ENCODE measurements around the gene MBNL2. TPM values are rescaled to one million over a fixed set of nuclear protein-coding genes. Genes with fewer than 3 reads are reported as not detected.
A peak's percentile ranks its signal among the peaks of the same experiment; 100 is the strongest.

Gene MBNL2, protein sequence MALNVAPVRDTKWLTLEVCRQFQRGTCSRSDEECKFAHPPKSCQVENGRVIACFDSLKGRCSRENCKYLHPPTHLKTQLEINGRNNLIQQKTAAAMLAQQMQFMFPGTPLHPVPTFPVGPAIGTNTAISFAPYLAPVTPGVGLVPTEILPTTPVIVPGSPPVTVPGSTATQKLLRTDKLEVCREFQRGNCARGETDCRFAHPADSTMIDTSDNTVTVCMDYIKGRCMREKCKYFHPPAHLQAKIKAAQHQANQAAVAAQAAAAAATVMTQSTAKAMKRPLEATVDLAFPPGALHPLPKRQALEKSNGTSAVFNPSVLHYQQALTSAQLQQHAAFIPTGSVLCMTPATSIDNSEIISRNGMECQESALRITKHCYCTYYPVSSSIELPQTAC
- total RNA-seq (2012; rRNA removed): 28.6 and 29.7 TPM in 2 replicates

DNA sequence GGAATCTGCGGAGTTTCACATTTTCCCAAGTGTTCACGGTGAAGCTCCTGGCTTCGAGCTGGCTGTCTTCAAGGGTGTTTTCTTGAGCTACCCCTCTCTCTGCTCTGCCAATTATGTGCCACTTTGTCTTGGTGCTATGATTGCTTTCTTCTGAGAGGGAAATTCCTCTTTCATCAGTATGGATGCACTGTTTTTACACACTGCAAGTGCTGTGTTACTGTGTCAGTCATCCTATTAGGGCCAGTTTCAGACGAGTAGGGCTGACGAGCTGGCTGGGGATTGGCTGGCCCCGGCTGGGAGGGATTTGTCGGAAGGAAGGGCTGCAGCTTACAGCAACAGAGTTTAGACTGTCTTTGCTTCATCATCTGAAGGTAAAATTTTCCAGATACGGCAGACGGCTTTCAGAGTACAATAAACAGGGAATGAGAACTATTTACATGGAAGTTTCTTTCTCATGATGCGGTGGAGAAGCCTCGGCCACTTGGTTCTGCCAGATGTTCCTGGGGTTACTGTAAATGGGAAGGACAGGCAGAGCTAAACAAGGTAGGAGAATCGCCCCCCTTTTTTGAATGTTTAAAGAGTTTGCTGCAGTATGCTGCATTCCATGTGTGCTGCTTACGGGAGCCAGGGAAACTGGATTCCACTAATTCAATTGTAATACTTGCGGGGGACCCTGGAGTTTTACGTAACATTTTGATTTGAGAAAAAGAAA lies at the start of gene MBNL2:
Gene MBNL2 (plus strand): TSS at position 345 of the 712 bp plus-strand sequence. CDS start 53,903 bp downstream, outside the sequence.
- no peaks in the 10 kb centered on the region for H3K27me3 ChIP-seq (ENCODE audit: control insufficient read depth, insufficient read depth, low read length)
- no peaks in the 10 kb centered on the region for H3K36me3 ChIP-seq (ENCODE audit: insufficient read depth, low read length)
- peak within 1 kb of the TSS; percentile 76 for H3K4me3 ChIP-seq (ENCODE audit: low read length)
- H3K4me2 ChIP-seq (ENCODE audit: low read length): peak within 1 kb of the TSS; percentile 92
- peak within 1 kb of the TSS; percentile 88 for H3K9ac ChIP-seq (ENCODE audit: low read depth, low read length)
- H3K4me1 ChIP-seq (ENCODE audit: control insufficient read depth, insufficient read depth, low read length): peaks cover 30% of the 10 kb centered on the region
- H3K9me3 ChIP-seq (replicated peaks; ENCODE audit: low read length): no peaks in the 10 kb centered on the region

DNA sequence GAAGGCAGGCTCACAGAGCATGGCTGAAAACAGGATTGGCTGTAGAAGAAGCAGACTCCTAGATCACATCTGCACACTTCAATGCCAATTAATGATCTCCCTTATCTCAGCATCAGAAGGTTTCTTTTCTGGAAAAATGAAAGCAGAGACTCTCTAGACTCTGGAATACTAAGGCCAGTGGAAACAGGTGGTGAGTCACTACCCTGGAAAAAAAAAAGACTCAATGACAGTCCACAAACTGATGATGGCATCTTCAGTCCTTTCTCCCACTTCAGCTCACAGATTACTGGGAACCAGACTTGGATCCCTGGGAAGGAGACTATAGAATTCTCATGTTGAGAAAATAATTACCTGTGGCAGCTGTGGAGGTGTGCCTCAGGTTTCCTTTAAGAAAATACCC lies 47.5 kb upstream of the MBNL2 start:
- H3K36me3 ChIP-seq (ENCODE audit: insufficient read depth, low read length): no peaks in the 10 kb centered on the region
- H3K9ac ChIP-seq (ENCODE audit: low read depth, low read length): no peak overlapping the region
- no peaks in the 10 kb centered on the region for H3K9me3 ChIP-seq (replicated peaks; ENCODE audit: low read length)
- no peaks in the 10 kb centered on the region for H3K4me1 ChIP-seq (ENCODE audit: control insufficient read depth, insufficient read depth, low read length)
- H3K4me3 ChIP-seq (ENCODE audit: low read length): no peak overlapping the region
- peaks cover 10% of the 10 kb centered on the region for H3K27me3 ChIP-seq (ENCODE audit: control insufficient read depth, insufficient read depth, low read length)
- H3K4me2 ChIP-seq (ENCODE audit: low read length): no peak overlapping the region

DNA sequence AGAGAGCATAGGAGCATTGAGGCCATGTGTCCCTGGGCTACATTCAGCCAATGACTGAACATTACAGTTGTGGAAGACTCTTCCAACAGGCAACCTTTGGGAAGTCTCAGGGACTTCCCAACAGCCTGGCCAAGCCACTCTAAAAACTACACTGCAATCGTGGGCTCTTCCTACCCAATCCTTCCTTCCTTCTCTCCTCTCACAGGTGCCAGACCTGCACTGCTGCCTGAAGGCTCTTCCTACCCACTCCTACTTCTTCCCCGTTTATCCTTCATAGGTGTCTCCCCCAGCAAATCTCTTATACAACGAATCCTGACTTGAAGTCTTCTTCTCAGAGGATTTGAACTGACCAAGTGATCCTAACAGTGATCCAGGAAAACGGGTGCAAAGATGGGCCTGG lies 47.1 kb upstream of the MBNL2 start:
- H3K27me3 ChIP-seq (ENCODE audit: control insufficient read depth, insufficient read depth, low read length): peaks cover 10% of the 10 kb centered on the region
- H3K9ac ChIP-seq (ENCODE audit: low read depth, low read length): no peak overlapping the region
- H3K4me3 ChIP-seq (ENCODE audit: low read length): no peak overlapping the region
- no peaks in the 10 kb centered on the region for H3K9me3 ChIP-seq (replicated peaks; ENCODE audit: low read length)
- no peaks in the 10 kb centered on the region for H3K36me3 ChIP-seq (ENCODE audit: insufficient read depth, low read length)
- no peak overlapping the region for H3K4me2 ChIP-seq (ENCODE audit: low read length)
- H3K4me1 ChIP-seq (ENCODE audit: control insufficient read depth, insufficient read depth, low read length): no peaks in the 10 kb centered on the region

DNA sequence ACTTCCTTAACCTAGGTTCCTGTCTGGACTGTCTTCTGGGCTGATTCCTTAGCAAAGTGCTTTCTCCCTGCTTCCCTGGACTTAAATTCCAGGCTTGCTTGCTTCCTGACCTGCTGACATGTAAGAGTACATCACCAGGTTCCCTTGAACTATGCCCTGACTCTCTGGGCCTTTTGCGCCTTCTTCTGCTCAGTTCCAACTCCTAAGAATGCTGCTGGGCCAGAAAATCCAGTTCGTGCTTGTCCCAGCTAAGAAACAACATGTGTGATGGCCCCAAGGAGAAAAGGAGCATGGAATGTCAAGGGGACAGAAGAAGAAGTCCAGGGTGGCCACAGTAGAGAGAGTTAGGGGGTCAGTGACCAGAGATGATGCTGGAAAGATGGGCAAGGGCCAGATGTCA lies 42.6 kb upstream of the MBNL2 start:
- peaks cover 14% of the 10 kb centered on the region for H3K27me3 ChIP-seq (ENCODE audit: control insufficient read depth, insufficient read depth, low read length)
- no peaks in the 10 kb centered on the region for H3K9me3 ChIP-seq (replicated peaks; ENCODE audit: low read length)
- no peak overlapping the region for H3K4me3 ChIP-seq (ENCODE audit: low read length)
- H3K9ac ChIP-seq (ENCODE audit: low read depth, low read length): no peak overlapping the region
- no peaks in the 10 kb centered on the region for H3K4me1 ChIP-seq (ENCODE audit: control insufficient read depth, insufficient read depth, low read length)
- H3K36me3 ChIP-seq (ENCODE audit: insufficient read depth, low read length): no peaks in the 10 kb centered on the region
- H3K4me2 ChIP-seq (ENCODE audit: low read length): no peak overlapping the region

DNA sequence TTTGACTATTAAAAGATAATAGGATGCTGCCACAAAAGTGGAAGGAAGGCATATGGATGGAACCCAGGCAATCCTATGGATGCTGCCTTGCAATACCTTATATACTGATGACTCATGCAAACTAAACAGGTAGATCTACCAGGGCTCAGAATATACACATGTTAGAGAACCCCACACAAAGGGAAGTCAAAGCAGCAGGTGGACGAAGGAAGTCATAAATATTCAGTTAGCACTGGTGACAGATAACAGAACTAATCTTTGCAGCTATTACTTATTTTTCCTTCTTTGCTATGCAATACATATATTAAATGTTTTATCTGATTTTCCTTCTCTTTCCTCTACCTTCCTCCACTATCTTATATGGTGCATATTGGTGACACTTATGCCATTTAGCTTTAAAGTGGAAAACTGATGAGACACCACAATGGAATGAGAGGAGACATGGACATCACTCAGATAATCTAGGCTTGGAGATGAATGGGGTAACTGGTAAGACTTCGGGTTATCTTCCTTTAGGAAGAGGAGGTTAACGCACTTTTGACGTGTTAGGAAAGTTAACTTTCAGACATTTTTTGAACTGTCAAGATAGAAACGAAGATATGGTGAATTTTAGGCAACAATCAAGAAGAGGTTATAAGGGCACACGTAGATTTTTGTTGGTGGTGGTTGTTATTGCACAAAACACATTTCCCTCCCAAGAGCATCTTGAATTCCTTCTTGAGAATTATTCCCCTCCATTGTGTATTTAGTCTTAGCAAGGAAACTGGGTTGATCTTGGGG lies 39.8 kb upstream of the MBNL2 start:
- no peaks in the 10 kb centered on the region for H3K36me3 ChIP-seq (ENCODE audit: insufficient read depth, low read length)
- no peaks in the 10 kb centered on the region for H3K9me3 ChIP-seq (replicated peaks; ENCODE audit: low read length)
- no peaks in the 10 kb centered on the region for H3K4me1 ChIP-seq (ENCODE audit: control insufficient read depth, insufficient read depth, low read length)
- H3K9ac ChIP-seq (ENCODE audit: low read depth, low read length): no peak overlapping the region
- H3K4me3 ChIP-seq (ENCODE audit: low read length): no peak overlapping the region
- H3K4me2 ChIP-seq (ENCODE audit: low read length): no peak overlapping the region
- H3K27me3 ChIP-seq (ENCODE audit: control insufficient read depth, insufficient read depth, low read length): peaks cover 10% of the 10 kb centered on the region

DNA sequence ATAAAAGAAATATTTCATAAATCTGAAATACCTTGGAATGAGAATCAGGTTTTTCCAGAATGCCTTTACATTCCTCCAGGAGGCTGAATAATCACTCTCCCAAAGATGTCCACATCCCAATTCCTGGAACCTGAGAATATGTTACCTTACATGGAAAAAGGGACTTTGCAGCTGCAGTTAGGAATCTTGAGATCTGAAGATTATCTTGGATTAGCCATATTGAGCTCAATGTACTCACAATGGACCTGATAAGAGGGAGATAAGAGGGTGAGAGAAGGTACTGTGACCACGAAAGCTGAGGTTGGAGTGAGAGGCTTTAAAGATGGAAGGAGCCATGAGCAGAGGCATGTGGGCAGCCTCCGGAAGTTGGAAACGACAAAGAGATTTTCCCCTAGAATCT lies 36.8 kb upstream of the MBNL2 start:
- Histone ChIP-seq H3K27me3 (ENCODE audit: control insufficient read depth, insufficient read depth, low read length) (peaks cover 10% of the 10 kb centered on the region), H3K9me3 (replicated peaks; ENCODE audit: low read length) (no peaks in the 10 kb centered on the region), H3K4me3 (ENCODE audit: low read length) (no peak overlapping the region), H3K9ac (ENCODE audit: low read depth, low read length) (no peak overlapping the region), H3K36me3 (ENCODE audit: insufficient read depth, low read length) (no peaks in the 10 kb centered on the region), H3K4me2 (ENCODE audit: low read length) (no peak overlapping the region), H3K4me1 (ENCODE audit: control insufficient read depth, insufficient read depth, low read length) (no peaks in the 10 kb centered on the region)

DNA sequence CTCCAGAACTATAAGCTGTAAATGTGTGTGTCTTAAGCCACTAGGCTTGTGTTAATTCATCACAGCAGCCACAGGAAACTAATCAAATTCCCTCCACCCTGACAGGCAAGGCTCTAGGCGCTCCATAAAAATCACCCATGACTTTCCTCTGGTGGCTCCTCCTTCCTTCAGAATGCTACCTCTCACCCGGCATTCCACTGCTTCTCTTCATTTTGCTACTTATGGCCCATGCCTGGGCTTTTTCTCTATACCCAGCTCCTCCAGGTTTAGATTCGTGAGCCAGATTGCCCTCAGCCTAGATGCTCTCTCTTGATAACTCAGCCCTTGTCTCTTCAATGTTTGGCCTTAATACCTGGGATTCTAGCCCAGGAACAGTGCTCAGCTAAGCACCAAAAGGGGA lies 36.4 kb upstream of the MBNL2 start:
- Histone ChIP-seq H3K4me1 (ENCODE audit: control insufficient read depth, insufficient read depth, low read length) (no peaks in the 10 kb centered on the region), H3K27me3 (ENCODE audit: control insufficient read depth, insufficient read depth, low read length) (peaks cover 10% of the 10 kb centered on the region), H3K9me3 (replicated peaks; ENCODE audit: low read length) (no peaks in the 10 kb centered on the region), H3K36me3 (ENCODE audit: insufficient read depth, low read length) (no peaks in the 10 kb centered on the region), H3K4me2 (ENCODE audit: low read length) (no peak overlapping the region), H3K9ac (ENCODE audit: low read depth, low read length) (no peak overlapping the region), H3K4me3 (ENCODE audit: low read length) (no peak overlapping the region)

DNA sequence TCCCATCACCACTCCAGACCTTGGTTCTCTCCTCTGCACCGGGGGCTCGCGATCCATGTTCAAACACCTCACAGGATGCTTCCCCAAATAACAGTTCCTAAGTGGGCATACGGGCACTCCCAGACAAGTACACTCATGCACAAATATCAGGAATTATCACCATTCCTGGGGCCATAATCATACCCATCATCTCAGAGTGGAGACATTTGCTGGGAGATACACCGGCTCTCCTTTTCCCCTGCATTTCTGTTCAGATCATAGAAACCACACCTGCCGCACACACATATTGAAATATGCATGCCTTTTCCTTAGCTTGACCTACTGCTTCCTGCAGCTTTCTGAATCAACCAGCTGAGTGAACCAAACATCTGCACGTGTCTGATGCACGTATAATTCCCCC lies 33.9 kb upstream of the MBNL2 start:
- H3K4me2 ChIP-seq (ENCODE audit: low read length): no peak overlapping the region
- no peak overlapping the region for H3K4me3 ChIP-seq (ENCODE audit: low read length)

DNA sequence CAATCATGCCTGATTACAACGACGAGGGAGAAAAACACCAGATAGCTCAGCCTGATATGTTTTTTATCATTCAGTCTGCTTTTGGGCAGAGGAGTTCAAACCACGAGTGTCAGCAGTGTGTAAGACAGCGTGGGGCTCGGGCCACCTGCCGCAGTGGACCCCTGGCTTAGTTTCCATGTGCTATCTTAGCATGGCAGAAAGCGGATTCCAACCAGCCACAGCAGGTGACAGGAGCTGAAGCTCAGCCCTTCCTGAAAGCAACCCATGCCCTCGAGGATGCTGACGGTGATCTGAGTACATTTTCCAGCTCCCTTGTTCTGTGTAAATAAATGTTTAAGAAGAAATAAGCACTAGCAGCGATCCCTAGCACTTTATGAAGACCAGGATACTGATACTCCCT lies 32.2 kb upstream of the MBNL2 start:
- no peaks in the 10 kb centered on the region for H3K9me3 ChIP-seq (replicated peaks; ENCODE audit: low read length)
- H3K9ac ChIP-seq (ENCODE audit: low read depth, low read length): no peak overlapping the region
- H3K4me3 ChIP-seq (ENCODE audit: low read length): no peak overlapping the region
- H3K4me2 ChIP-seq (ENCODE audit: low read length): no peak overlapping the region
- no peaks in the 10 kb centered on the region for H3K27me3 ChIP-seq (ENCODE audit: control insufficient read depth, insufficient read depth, low read length)
- no peaks in the 10 kb centered on the region for H3K36me3 ChIP-seq (ENCODE audit: insufficient read depth, low read length)
- peaks cover 20% of the 10 kb centered on the region for H3K4me1 ChIP-seq (ENCODE audit: control insufficient read depth, insufficient read depth, low read length)

More for the DNA sequence above, 33.9 kb upstream of the MBNL2 start:
- peaks cover 7% of the 10 kb centered on the region for H3K4me1 ChIP-seq (ENCODE audit: control insufficient read depth, insufficient read depth, low read length)
- no peaks in the 10 kb centered on the region for H3K36me3 ChIP-seq (ENCODE audit: insufficient read depth, low read length)
- H3K27me3 ChIP-seq (ENCODE audit: control insufficient read depth, insufficient read depth, low read length): no peaks in the 10 kb centered on the region
- no peak overlapping the region for H3K9ac ChIP-seq (ENCODE audit: low read depth, low read length)
- H3K9me3 ChIP-seq (replicated peaks; ENCODE audit: low read length): no peaks in the 10 kb centered on the region

DNA sequence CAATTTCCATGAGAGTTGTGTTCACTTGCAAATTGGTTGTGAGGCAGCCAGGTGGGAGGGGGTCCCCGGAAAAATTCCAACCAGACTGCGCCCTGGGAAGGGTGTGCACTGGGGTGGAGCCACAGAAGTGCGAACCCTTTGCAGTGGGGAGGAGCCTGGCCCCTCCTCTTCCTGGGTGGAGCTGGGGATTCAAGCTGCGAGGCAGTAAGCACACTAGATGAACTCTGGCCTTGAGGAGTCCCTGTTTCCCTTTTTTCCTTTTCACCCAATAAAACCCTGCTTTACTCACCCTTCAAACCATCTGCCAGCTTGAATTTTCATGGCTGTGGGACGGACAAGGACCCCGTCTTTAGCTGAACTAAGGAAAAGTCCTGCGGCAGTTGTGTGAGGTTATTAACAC lies 31.0 kb upstream of the MBNL2 start:
- Histone ChIP-seq H3K9me3 (replicated peaks; ENCODE audit: low read length) (no peaks in the 10 kb centered on the region), H3K4me1 (ENCODE audit: control insufficient read depth, insufficient read depth, low read length) (peaks cover 20% of the 10 kb centered on the region), H3K36me3 (ENCODE audit: insufficient read depth, low read length) (no peaks in the 10 kb centered on the region), H3K27me3 (ENCODE audit: control insufficient read depth, insufficient read depth, low read length) (no peaks in the 10 kb centered on the region), H3K4me2 (ENCODE audit: low read length) (peak overlapping the region; percentile 16), H3K4me3 (ENCODE audit: low read length) (no peak overlapping the region), H3K9ac (ENCODE audit: low read depth, low read length) (no peak overlapping the region)

DNA sequence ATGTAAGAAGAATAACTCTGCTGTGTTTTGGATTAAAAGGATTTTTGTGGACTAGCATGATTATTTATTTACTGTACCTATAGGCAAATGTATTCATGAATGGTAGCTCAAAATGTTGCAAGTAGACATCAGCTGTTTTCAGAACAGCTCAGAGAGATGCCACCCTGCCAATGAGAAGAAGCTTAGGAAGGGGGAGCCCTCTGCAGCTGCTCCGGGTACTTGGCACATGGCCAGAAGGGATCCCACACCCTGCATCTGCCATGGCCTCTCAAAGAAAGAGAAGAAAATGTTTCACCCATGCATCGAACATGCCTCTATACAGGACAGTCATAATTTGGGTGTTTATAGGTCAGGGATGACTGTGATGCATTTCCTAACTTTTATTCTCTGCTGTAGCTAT lies 30.5 kb upstream of the MBNL2 start:
- H3K36me3 ChIP-seq (ENCODE audit: insufficient read depth, low read length): no peaks in the 10 kb centered on the region
- H3K27me3 ChIP-seq (ENCODE audit: control insufficient read depth, insufficient read depth, low read length): no peaks in the 10 kb centered on the region
- H3K4me1 ChIP-seq (ENCODE audit: control insufficient read depth, insufficient read depth, low read length): peaks cover 20% of the 10 kb centered on the region
- no peak overlapping the region for H3K4me2 ChIP-seq (ENCODE audit: low read length)
- H3K9ac ChIP-seq (ENCODE audit: low read depth, low read length): no peak overlapping the region
- no peaks in the 10 kb centered on the region for H3K9me3 ChIP-seq (replicated peaks; ENCODE audit: low read length)
- H3K4me3 ChIP-seq (ENCODE audit: low read length): no peak overlapping the region

Data from skeletal muscle satellite cell (primary cell).